Activated naive CD8-positive, alpha-beta T cell treated with anti-CD3 and anti-CD28 coated beads, Interleukin-2, amount 10 ng/mL, durations not matched to agents 7 days and 5 days (primary cell): ENCODE results near the gene TMEM236. TPM values are rescaled to one million over a fixed set of nuclear protein-coding genes. Genes with fewer than 3 reads are reported as not detected.

ENCODE experiments used
- ATAC-seq: fragments of 150-1000 bp; cut with Tn5 transposase; one replicate; pipeline ENCODE4 v1.10.0; 2021; ENCODE audit warnings: low read depth, moderate library complexity
- POLR2A ChIA-PET: fragments of 350-600 bp; sonication (Branson Sonifier 250); formaldehyde crosslinking; loops from one replicate; lab custom pipeline; 2021; ENCODE audit warnings: antibody characterized with exemption; lab: Charles Lee
- DNase-seq: peaks from one replicate; pipeline ENCODE4 v3.0.0; 2021
- H3K27ac Mint-ChIP-seq: one replicate; pipeline ENCODE4 v1.8.0; 2022; ENCODE audit warnings: mild to moderate bottlenecking, mixed read lengths
- H3K27me3 Mint-ChIP-seq: one replicate; pipeline ENCODE4 v1.8.0; 2022; ENCODE audit warnings: mild to moderate bottlenecking, moderate library complexity, mixed read lengths
- H3K36me3 Mint-ChIP-seq: one replicate; pipeline ENCODE4 v1.8.0; 2021; ENCODE audit warnings: mild to moderate bottlenecking, mixed read lengths
- H3K4me1 Mint-ChIP-seq: one replicate; pipeline ENCODE4 v1.8.0; 2021; ENCODE audit warnings: mixed read lengths
- H3K4me3 Mint-ChIP-seq: one replicate; pipeline ENCODE4 v1.8.0; 2022; ENCODE audit warnings: mild to moderate bottlenecking, moderate library complexity, mixed read lengths
- H3K9me3 Mint-ChIP-seq: one replicate; pipeline ENCODE4 v1.8.0; 2021; ENCODE audit warnings: mixed read lengths
- total RNA-seq, 2 experiments: library from RNA; stranded (reverse); gene quantifications; one replicate each; pipeline ENCODE4 v1.2.3, GENCODE V29; 2021

TMEM236 gene
- total RNA-seq, 2 experiments from 2014 or later: 0.08 to 0.11 TPM

DNA sequence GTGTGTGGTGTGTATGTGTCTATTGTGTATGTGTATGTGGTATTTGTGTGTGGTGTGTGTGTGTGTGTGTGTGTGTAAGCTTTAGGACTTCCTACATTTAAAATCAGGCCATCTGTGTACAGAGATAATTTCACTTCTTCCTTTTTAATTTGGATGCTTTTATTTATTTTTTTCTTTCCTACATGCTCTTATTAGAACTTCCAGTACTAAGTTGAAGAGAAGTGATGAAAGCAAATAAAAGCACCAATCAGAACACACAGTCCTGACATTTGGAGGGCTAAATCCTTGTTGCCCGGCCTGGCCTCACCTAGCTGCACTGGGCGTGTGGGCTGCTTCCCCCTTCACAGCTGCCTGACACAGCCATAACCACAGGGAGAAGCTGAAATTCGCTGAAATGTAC is 53.3 kb downstream of the TMEM236 start:
- Mint-ChIP-seq H3K27ac (no peak overlapping the region), H3K36me3 (peaks cover 2% of the 10 kb centered on the region), H3K4me1 (peaks cover 4% of the 10 kb centered on the region), H3K4me3 (no peak overlapping the region), H3K9me3 (no peaks in the 10 kb centered on the region), H3K27me3 (peaks cover 3% of the 10 kb centered on the region)
- POLR2A ChIA-PET: no interaction called here
- DNase-seq: no peak
- ATAC-seq: no peak

- H3K9me3 Mint-ChIP-seq: no peaks in the 10 kb centered on the region
- POLR2A ChIA-PET: no interaction called here
- no peak for ATAC-seq
- no peak overlapping the region for H3K27ac Mint-ChIP-seq
- DNase-seq: no peak
- H3K4me3 Mint-ChIP-seq: no peak overlapping the region
- H3K27me3 Mint-ChIP-seq: peaks cover 3% of the 10 kb centered on the region
- H3K4me1 Mint-ChIP-seq: peaks cover 4% of the 10 kb centered on the region
- peaks cover 2% of the 10 kb centered on the region for H3K36me3 Mint-ChIP-seq
Observed at GRCh38 chr10:17805921-17806577, 54.0 kb downstream of the TMEM236 start.

DNA sequence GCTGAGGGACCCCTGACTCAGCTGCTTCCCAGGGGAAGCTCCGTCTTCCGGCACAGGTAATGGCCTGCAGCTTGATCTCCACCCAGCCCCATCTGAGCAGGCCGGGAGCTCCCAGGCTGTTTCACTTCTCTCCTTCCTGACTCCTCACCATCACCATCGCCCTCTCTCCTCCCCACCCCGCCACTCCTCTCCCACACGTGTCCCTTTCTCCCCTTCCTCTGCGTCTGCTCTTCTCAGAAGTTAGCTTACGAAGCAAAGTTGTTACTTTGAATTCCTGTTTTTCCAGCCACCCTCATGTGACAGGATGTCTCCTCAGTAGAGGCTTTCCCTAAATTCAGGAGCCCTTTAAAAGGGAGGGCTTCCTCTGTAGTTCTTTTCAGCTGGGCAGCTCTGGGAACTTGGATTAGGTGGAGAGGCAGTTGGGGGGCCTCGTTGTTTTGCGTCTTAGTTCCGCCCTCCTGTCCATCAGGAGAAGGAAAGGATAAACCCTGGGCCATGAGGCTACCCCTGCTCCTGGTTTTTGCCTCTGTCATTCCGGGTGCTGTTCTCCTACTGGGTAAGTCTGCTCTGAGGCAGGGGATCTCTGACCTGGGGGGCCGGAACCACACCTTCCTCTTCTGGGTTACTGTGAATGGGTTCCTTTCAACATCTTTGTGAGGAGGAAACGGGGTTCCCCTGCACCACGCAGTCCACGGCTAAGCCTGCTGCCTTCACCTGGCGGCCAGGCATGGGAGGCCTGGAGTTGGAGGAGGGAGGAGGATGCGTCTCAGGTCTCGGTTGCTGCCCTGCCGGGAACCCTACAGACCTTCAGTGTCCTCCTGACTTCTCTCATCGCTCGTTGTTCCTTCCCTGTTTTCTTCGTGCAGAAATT is 57.2 kb downstream of the TMEM236 start, which contains the start of gene MRC1:
MRC1 (plus strand) TSS at position 378 of the 871 bp plus-strand sequence; CDS start at position 496, 118 bp downstream.
- Mint-ChIP-seq H3K4me1 (peaks cover 4% of the 10 kb centered on the region), H3K9me3 (no peaks in the 10 kb centered on the region), H3K27me3 (peaks cover 3% of the 10 kb centered on the region), H3K27ac (no peak within 1 kb of the TSS), H3K4me3 (no peak within 1 kb of the TSS), H3K36me3 (peaks cover 2% of the 10 kb centered on the region)
- ATAC-seq: no peak
- no peak for DNase-seq
- POLR2A ChIA-PET: no interaction called here

- no peak overlapping the region for H3K4me3 Mint-ChIP-seq
- no peaks in the 10 kb centered on the region for H3K9me3 Mint-ChIP-seq
- no peaks in the 10 kb centered on the region for H3K36me3 Mint-ChIP-seq
- peaks cover 4% of the 10 kb centered on the region for H3K4me1 Mint-ChIP-seq
- POLR2A ChIA-PET: no interaction called here
- ATAC-seq (no peak), DNase-seq (no peak)
- H3K27me3 Mint-ChIP-seq: peaks cover 7% of the 10 kb centered on the region
- no peak overlapping the region for H3K27ac Mint-ChIP-seq
Observed at GRCh38 chr10:17811146-17811865, 59.3 kb downstream of the TMEM236 start.

- no peak overlapping the region for H3K27ac Mint-ChIP-seq
- peaks cover 10% of the 10 kb centered on the region for H3K27me3 Mint-ChIP-seq
- no peaks in the 10 kb centered on the region for H3K9me3 Mint-ChIP-seq
- no peak for ATAC-seq
- POLR2A ChIA-PET: no interaction called here
- no peak overlapping the region for H3K4me3 Mint-ChIP-seq
- DNase-seq: no peak
- no peaks in the 10 kb centered on the region for H3K4me1 Mint-ChIP-seq
- no peaks in the 10 kb centered on the region for H3K36me3 Mint-ChIP-seq
Observed at GRCh38 chr10:17814973-17815372, 63.0 kb downstream of the TMEM236 start.

DNA sequence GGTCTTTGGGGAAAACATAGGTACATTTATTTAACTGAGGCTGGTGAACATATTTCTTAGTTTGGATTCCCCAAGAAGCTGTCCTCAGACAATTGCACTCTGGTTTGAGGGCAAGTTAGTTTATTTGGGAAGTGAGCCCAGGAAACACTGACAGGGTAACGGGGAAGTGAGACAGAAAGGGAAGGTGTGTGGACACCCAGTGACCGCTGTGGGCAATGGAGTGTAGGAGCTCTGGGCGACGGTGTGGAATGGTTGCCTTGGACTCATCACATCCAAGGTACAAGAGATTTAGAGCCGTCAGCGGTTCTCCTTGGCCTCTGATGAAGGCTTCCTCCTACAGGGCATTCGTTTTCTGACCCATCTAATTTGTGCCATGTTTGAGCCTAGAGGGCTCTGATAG is 64.2 kb downstream of the TMEM236 start:
- ATAC-seq (no peak), DNase-seq (no peak)
- no peaks in the 10 kb centered on the region for H3K4me1 Mint-ChIP-seq
- H3K9me3 Mint-ChIP-seq: no peaks in the 10 kb centered on the region
- H3K27me3 Mint-ChIP-seq: peaks cover 8% of the 10 kb centered on the region
- H3K36me3 Mint-ChIP-seq: no peaks in the 10 kb centered on the region
- POLR2A ChIA-PET: no interaction called here
- no peak overlapping the region for H3K4me3 Mint-ChIP-seq
- H3K27ac Mint-ChIP-seq: no peak overlapping the region

DNA sequence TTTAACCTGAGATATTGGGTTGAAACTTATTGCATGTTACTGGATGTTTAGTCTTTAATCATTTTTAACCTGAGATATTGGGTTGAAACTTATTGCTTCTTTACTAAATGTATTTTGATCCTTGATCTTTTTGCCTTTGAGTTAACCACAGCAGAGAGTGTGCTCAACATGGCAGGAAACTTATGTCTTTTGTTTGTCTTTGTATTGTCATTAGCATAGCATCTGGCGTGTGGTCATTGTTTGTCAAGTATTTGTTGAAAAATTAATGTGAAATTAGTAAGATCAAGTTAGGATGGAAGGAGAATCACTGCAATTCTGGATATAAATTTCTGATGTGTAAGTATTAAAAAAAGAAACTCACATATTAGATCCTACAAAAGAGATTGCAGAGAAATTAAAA is 65.3 kb downstream of the TMEM236 start:
- Mint-ChIP-seq H3K27ac (no peak overlapping the region), H3K27me3 (peaks cover 10% of the 10 kb centered on the region), H3K4me3 (no peak overlapping the region), H3K36me3 (no peaks in the 10 kb centered on the region), H3K4me1 (no peaks in the 10 kb centered on the region), H3K9me3 (no peaks in the 10 kb centered on the region)
- DNase-seq (no peak), ATAC-seq (no peak)
- POLR2A ChIA-PET: no interaction called here

- POLR2A ChIA-PET: no interaction called here
- H3K36me3 Mint-ChIP-seq: no peaks in the 10 kb centered on the region
- DNase-seq (no peak), ATAC-seq (no peak)
- H3K4me1 Mint-ChIP-seq: no peaks in the 10 kb centered on the region
- peaks cover 10% of the 10 kb centered on the region for H3K27me3 Mint-ChIP-seq
- H3K9me3 Mint-ChIP-seq: no peaks in the 10 kb centered on the region
- H3K4me3 Mint-ChIP-seq: no peak overlapping the region
- no peak overlapping the region for H3K27ac Mint-ChIP-seq
Observed at GRCh38 chr10:17817790-17818189, 65.8 kb downstream of the TMEM236 start.

GRCh38 chr10:17819836-17820235 is 67.8 kb downstream of the TMEM236 start:
- POLR2A ChIA-PET: interaction anchor here (0.6 kb wide), 1 partner anchor 72 kb away, joined by 3 read pairs; no protein-coding TSS in a partner anchor
- no peak overlapping the region for H3K27ac Mint-ChIP-seq

DNA sequence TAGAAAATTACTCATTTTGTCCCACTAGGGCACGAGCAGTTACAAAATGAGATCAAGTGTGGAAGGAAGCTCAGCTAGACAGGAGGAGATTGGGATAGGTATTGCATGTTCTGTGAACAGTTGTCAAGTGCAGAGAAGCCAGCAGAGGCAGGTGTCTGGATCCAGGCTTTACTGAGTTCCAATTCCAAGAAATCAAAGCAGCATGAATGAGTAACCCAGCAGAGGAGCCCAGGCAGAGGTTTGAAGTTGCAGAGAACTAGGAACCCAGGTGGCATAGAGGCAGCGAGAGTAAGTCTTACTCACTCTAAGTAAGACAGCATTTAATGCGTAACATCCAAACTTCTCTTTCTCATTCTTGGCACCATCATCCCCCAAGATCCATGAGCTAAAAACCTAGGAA is 68.9 kb downstream of the TMEM236 start:
- POLR2A ChIA-PET: no interaction called here

More at GRCh38 chr10:17819836-17820235, 67.8 kb downstream of the TMEM236 start:
- Mint-ChIP-seq H3K4me1 (no peaks in the 10 kb centered on the region), H3K27me3 (peaks cover 10% of the 10 kb centered on the region), H3K9me3 (no peaks in the 10 kb centered on the region), H3K36me3 (no peaks in the 10 kb centered on the region), H3K4me3 (no peak overlapping the region)
- no peak for ATAC-seq
- no peak for DNase-seq

GRCh38 chr10:17821893-17822292 is 69.9 kb downstream of the TMEM236 start:
- no peaks in the 10 kb centered on the region for H3K9me3 Mint-ChIP-seq
- H3K4me3 Mint-ChIP-seq: no peak overlapping the region
- POLR2A ChIA-PET: no interaction called here
- H3K4me1 Mint-ChIP-seq: no peaks in the 10 kb centered on the region
- H3K27me3 Mint-ChIP-seq: peaks cover 6% of the 10 kb centered on the region
- H3K27ac Mint-ChIP-seq: no peak overlapping the region
- ATAC-seq: no peak
- no peaks in the 10 kb centered on the region for H3K36me3 Mint-ChIP-seq
- no peak for DNase-seq

More for the DNA sequence above, 68.9 kb downstream of the TMEM236 start:
- no peaks in the 10 kb centered on the region for H3K9me3 Mint-ChIP-seq
- H3K27me3 Mint-ChIP-seq: peaks cover 6% of the 10 kb centered on the region
- no peak overlapping the region for H3K27ac Mint-ChIP-seq
- H3K36me3 Mint-ChIP-seq: no peaks in the 10 kb centered on the region
- DNase-seq: no peak
- no peak overlapping the region for H3K4me3 Mint-ChIP-seq
- H3K4me1 Mint-ChIP-seq: no peaks in the 10 kb centered on the region
- no peak for ATAC-seq

DNA sequence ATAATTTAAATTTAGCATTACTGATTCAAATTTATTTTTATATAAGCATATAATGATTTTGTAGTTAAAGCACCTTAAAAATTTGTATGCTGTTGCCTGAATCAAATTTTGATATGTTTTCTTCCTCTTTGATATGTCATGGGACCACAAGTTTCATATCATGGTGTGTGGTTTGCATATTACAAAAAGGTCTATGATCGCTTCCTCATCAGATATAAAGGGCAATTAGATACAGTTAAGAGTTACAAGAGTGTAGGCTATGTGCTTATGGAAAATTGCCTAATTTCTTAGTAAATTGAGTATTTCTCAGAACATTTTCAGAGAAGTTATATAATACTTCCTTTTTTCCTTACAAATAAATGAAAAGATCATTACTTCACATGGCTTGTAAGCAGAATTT is 79.3 kb downstream of the TMEM236 start:
- DNase-seq: no peak
- Mint-ChIP-seq H3K27ac (no peak overlapping the region), H3K4me1 (no peaks in the 10 kb centered on the region), H3K4me3 (no peak overlapping the region), H3K9me3 (peaks cover 2% of the 10 kb centered on the region), H3K36me3 (no peaks in the 10 kb centered on the region), H3K27me3 (peaks cover 6% of the 10 kb centered on the region)
- POLR2A ChIA-PET: no interaction called here
- ATAC-seq: no peak

GRCh38 chr10:17831896-17832295 is 79.9 kb downstream of the TMEM236 start:
- ATAC-seq: no peak
- no peak for DNase-seq
- H3K4me1 Mint-ChIP-seq: no peaks in the 10 kb centered on the region
- no peak overlapping the region for H3K27ac Mint-ChIP-seq
- H3K27me3 Mint-ChIP-seq: peaks cover 8% of the 10 kb centered on the region
- peaks cover 2% of the 10 kb centered on the region for H3K9me3 Mint-ChIP-seq
- H3K36me3 Mint-ChIP-seq: no peaks in the 10 kb centered on the region
- H3K4me3 Mint-ChIP-seq: no peak overlapping the region
- POLR2A ChIA-PET: no interaction called here
